ENCODE results near the gene GRB2. TPM values are rescaled to one million over a fixed set of nuclear protein-coding genes. Genes with fewer than 3 reads are reported as not detected.

Gene GRB2
- total RNA-seq, 1 experiment from 2014 or later = 133 TPM

DNA sequence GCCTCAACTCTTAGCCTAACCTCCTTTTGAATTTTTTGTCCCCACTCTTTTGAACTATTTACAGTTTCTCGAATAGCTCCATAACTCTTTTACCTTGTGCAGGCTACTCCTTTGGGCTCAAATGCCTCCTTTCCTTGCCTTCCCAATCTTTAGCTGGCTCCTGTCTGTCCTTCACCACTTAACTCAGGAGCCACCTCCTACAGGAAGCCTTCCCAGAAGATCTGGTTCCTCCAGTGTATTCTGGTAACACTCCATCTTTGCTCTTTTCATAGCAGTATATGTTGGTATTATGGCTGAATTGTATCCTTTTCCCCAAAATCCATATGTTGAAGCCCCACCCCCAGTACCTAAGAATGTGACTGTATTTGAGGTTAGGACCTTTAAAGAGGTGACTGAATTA is 9.0 kb upstream of the GRB2 start:
- no peak for DNase-seq (ENCODE audit: low read depth)

DNA sequence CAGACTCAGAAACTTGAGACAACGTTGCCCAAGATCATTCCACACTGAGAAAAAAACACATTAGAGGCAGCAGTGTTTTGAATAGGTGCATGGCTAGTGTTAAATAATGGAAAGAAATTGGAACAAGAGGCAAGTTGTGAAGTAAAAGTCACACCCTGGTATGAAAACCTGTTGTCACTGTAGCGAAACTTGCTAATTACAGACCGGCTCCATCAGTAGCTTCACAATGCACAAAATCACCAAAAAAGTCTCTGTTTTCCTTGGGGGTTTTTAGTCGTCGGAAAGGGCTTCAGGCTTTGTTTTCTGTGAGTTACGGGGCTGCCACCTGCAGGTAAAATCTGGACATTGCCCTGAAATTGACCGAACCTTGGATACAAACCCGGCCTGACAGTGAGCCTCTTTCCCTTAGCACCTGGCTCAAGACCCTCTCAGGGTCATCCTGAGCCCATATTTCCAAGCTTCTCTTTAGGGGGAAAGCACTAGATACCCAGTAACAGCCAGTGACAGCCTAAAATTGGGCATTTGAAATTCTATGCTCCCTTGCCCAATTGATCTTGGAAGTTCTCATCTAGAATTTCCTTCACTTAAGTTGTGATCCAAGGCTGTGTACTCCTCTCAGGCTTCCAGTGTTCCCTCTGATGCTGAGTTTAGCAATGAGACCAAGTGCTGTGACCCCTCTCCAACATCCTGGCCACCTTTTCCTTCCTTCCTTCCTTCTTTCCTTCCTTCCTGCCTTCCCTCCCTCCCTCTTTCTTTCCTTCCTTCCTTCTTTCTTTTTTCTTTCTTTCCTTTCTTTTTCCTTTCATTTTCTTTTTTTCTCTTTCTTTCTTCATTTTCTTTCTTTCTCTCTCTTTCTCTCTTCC is 7.2 kb upstream of the GRB2 start:
- DNase-seq (ENCODE audit: low read depth) = peak; percentile 68

- no peak for DNase-seq (ENCODE audit: low read depth)
Measured at GRCh38 chr17:75411328-75412067, 6.0 kb upstream of the GRB2 start.

- no peak for DNase-seq (ENCODE audit: low read depth)
Measured at GRCh38 chr17:75410141-75410540, 4.7 kb upstream of the GRB2 start.

- no peak for DNase-seq (ENCODE audit: low read depth)
Measured at GRCh38 chr17:75407655-75408352, 2.3 kb upstream of the GRB2 start.

DNA sequence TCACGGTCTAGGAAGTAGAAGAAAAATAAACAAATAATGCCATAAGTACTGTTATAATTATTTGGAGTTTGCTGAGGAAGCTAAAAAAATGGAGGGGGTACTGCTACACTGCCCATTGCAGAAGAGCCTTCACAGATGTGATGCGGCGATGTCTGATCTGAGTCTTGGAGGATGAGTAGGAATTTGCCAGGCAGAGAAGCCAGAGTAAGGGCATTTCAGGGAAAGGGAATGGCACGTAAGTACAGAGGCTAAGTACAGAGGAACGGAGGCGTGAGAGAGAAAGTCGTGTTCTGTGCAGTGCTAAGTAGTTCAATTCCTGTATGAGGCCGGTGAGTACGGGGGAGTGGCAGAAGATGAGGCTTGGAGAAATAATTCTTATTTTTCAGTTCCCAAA is 741 bp upstream of the GRB2 start:
- DNase-seq (ENCODE audit: low read depth) = peak; percentile 27

DNA sequence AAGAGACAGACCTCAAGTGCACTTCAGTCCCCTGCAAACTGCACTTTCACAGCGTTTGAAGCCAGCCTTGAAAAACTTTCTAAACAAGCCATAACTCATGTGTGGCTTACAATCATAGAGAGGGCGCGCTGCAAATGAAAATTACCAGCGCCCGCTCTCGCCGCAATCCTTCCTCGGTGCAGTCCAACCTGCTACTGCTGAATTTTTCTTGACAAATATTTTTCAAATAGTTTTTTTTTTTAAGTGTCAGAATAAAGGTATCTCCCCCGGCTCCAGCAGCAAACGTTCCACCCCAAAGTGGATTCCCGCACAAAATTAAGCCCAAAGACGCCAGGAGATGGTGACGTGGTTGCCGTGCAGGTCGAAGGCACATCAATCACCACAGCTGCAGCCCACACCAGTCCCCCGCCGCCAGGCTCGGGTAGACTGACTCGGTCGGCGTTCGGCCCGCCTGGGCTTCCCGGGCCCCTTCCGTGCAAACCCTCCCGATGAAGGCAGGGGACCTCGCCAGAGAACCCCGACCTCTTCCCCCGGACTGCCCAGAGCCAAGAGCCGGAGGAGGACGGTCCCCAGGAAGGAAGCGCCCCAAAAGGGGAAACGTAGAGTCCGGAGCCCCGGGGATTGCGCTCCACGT is 630 bp downstream of the GRB2 start:
- peak; percentile 53 for DNase-seq (ENCODE audit: low read depth)

DNA sequence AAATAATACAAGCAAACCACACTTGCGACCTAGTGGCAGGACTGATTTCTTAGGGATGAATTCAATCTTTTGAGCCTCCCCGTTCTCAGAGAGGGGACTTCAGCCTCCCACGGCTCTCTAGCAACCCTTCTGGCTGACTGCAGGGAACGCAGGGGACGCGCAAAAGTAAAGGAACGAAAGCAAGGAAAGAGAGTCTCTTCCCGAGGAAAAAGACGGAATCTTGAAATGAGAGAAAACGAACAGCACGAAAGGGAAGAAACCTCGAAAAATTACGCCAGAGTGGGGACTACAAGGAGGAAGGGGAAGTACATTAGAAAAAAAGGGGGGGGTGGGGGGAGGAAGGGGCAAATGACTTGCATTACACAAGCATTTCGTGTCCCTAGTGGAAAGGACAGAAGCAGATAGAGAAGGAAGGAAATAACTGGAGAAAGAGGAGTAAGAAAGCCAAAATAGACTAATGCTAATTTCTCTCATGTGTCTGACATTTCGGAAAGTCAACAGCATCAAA is 1.2 kb downstream of the GRB2 start:
- DNase-seq (ENCODE audit: low read depth) = peak; percentile 78

DNA sequence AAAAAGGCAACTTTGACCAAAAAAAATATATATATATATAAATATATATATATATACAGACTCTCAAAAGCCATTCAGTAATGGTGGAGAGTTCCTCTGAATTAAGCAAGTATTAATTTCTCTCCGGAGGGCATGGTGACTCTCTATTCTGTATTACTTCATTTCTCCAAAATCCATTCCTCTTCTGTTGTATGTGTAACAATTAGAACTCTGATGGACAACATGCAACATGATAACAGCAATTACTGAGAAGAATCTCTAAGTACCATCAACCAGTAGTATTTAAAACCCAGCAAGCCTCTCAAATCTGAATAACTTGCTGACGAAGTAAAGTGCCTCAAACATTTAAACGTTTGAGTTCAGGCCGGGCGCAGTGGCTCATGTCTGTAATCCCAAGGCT is 2.3 kb downstream of the GRB2 start:
- no peak for DNase-seq (ENCODE audit: low read depth)

- DNase-seq (ENCODE audit: low read depth) = no peak
Measured at GRCh38 chr17:75402026-75402425, 3.5 kb downstream of the GRB2 start.

DNA sequence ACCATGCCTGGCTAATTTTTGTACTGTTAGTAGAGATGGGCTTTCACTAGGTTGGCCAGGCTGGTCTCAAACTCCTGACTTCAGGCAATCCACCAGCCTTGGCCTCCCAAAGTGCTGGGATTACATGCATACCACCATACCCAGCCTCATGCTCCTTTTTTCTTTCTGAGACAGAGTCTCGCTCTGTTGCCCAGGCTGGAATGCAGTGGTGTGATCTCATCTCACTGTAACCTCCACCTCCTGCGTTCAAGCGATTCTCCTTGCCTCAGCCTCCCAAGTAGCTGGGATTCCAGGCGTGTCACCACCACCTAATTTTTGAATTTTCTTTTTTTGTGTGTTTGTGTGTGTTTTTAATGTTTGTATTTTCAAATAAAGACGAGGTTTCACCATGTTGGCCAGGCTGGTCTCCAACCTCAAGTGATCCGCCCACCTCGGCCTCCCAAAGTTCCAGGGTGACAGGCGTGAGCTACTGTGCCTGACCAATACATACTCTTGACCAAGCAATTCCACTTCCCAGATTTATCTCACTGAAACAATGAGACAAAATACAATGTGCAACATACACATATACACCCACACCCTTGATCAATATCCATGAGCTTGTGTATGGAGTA is 5.0 kb downstream of the GRB2 start:
- DNase-seq (ENCODE audit: low read depth) = no peak

GRCh38 chr17:75398279-75398678 is 7.2 kb downstream of the GRB2 start:
- DNase-seq (ENCODE audit: low read depth) = no peak

DNA sequence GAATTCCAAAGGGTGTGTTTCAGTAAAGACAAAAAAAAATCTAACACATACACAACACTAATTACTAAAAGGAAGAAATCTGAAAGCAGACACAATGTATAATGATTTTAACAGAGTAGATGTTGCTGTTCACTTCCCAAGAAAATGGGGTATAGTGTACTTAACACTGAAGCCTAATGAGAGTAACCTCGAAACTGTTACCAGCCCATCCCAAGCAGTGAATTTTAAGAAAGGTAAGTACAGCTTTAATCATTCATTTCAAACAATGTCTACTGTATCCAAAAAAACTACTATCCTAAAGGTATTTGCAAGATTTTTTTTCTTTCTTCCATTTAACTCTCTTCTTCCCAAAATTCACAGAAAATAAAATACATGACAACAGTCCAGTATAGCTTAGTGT is 8.3 kb downstream of the GRB2 start:
- no peak for DNase-seq (ENCODE audit: low read depth)

- no peak for DNase-seq (ENCODE audit: low read depth)
Measured at GRCh38 chr17:75396796-75397195, 8.7 kb downstream of the GRB2 start.

DNA sequence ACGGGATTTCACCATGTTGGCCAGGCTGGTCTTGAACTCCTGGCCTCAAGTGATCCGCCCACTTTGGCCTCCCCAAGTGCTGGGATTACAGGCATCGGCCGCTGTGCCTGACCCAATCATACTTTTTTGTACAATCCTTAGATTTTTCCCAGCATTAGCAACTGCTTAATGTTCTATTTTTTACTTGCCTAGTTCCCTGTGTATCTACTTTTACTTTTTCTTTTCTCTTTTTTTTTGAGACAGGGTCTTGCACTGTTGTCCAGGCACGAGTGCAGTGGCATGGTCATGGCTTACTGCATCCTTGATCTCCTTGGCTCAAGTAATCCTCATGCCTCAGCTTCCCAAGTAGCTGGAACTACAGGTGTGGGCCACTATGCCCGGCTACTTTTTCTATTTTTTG is 9.5 kb downstream of the GRB2 start:
- DNase-seq (ENCODE audit: low read depth) = no peak

DNA sequence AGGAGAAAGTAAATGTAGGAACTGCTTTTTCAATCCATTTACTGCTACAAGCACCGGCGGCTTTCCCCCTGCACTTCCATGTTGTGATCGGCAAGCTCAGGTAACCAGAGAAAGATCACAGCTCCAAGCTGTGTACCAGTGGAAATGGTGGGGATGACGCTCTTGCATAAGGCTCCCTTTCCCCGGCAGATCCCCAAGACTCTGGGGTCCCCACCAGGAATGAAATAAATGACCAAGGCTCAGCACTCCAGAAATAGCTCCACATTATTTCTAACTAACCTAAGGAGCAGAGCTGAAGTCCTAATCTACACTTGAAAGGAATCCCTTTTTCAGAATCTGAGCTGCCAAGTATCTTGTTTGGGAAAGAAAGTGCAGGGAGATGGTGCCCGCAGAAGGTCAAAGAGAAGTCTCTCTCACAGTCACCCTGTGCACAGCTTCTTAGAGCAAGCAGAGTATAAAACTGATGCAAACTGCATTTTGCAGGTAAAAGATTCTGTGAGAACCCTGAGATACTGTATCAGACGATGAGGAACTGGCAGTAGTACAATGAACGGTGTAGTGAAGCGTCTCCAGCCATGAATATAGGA is 11.1 kb downstream of the GRB2 start:
- no peak for DNase-seq (ENCODE audit: low read depth)

DNA sequence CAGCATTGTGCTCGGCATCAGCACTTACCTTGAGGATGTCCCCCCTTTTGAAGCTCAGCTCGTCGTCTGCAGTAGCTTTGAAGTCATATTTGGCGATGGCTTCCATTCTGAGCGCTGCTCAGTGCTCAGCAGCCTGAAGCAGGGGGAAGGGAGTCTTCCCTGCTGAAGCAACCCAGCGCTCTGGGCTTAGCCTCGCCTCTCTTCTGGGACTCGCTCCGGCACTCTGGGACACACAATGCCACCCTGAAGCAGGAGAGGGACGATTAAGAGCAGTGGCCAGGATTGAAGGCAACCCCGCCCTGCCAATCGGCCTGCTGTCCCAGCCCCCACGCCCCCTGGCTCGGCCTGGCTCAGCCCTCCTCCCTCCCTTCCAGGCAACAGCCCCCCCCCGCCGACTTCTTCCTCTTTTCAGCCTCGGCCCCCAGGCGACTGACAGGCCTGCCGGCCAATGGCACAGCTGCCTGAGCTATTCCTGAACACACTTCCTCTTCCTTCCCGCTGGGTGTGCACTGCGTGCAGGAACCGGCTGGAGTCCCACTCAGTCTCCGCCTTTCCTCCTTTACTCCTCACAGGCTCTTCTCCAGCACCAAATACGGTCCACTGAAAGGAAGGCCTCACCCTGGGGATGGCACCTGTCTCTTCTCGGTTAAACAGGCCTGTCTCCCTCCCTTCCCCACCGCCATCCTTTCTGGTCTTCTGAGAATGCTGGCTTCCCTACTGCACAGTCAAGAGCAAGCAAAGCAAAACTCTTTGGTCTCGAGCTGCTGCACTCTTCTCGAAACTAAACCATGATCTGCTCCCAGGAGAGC is 11.8 kb downstream of the GRB2 start:
- DNase-seq (ENCODE audit: low read depth) = peak; percentile 98

DNA sequence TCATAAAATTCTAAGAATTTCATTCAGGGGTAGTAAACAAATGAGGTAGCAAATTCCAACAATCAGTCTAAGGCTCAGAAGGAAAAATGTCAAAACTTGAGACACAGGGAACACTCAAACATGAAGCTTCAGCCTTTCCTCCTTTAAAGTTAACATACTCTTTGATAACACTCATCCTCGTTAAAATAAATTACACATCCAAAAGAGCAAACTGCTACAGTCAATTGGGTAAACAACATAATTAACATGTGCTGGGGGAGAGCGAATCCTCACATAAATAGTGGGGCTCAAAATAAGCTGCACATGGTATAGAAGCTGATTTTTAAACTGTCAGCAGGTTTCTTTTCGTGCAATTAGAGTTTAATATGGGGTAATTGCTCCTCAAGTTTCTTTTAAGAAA is 12.9 kb downstream of the GRB2 start:
- DNase-seq (ENCODE audit: low read depth) = no peak

DNA sequence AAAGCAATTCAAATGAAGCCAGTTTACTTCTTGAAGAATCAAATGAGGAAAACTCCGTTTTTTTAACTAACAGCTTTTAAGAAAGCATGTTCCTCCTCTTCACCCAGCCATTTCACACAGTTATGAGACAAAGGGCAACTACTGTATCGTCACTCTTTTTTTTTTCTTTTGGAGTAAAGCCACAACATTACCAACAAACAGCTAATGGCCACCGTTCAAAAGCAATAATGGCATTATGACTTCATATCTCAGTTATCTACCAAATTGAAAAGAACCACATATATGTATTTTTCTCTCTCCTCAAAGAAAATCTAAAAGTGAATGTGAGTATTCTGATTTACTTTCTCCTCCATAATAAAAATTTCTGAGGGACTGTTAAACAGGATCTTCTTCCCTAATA is 14.5 kb downstream of the GRB2 start:
- no peak for DNase-seq (ENCODE audit: low read depth)

- no peak for DNase-seq (ENCODE audit: low read depth)
Measured at GRCh38 chr17:75388476-75389030, 16.9 kb downstream of the GRB2 start.

Measured in Daoy (cell line).